IMR-90 (cell line): ENCODE measurements around the gene SH3BP2. TPM values are rescaled to one million over a fixed set of nuclear protein-coding genes. Genes with fewer than 3 reads are reported as not detected.

ENCODE experiments used
- ATAC-seq: fragments of 200-7000 bp; cut with Tn5 transposase; 2 replicates; pipeline ENCODE4 v1.9.1; 2020; ENCODE audit warnings: low read depth, mild to moderate bottlenecking, moderate library complexity
- BruUV-seq: library from RNA; stranded (reverse); fragments of 400-500 nt; replicated peaks from 2 replicates; lab custom pipeline; 2021; lab: Mats Ljungman, UMichigan
- CTCF ChIA-PET: fragments of 300-600 bp; formaldehyde crosslinking; extraction: SDS; loops from one replicate; lab custom pipeline; 2021; ENCODE audit warnings: antibody characterized with exemption; lab: Yijun Ruan, JAX
- POLR2A ChIA-PET: fragments of 300-600 bp; sonication (Branson Sonifier 250); formaldehyde crosslinking; loops from one replicate; lab custom pipeline; 2022; ENCODE audit warnings: antibody characterized with exemption; ENCODE audit not compliant: unreplicated experiment; lab: Charles Lee
- DNase-seq: peaks from one replicate; pipeline ENCODE4 v3.0.0; 2013
- H2AFZ ChIP-seq: replicated peaks from 2 replicates; pipeline ENCODE3; 2013; ENCODE audit warnings: low read length, mild to moderate bottlenecking; ENCODE audit not compliant: poor library complexity
- H2AK5ac ChIP-seq: 2 replicates; pipeline ENCODE4 v1.6.1; 2013; ENCODE audit warnings: low read depth, low read length, inconsistent platforms
- H2AK9ac ChIP-seq: replicated peaks from 2 replicates; pipeline ENCODE3; 2013; ENCODE audit warnings: mild to moderate bottlenecking, low read depth, low read length, moderate library complexity; ENCODE audit not compliant: poor library complexity
- H2BK120ac ChIP-seq: 2 replicates; pipeline ENCODE4 v1.6.1; 2013; ENCODE audit warnings: low read depth, low read length, inconsistent platforms
- H2BK15ac ChIP-seq: 3 replicates; pipeline ENCODE4 v1.6.1; 2013; ENCODE audit warnings: low read depth, low read length, inconsistent platforms
- H2BK20ac ChIP-seq: 2 replicates; pipeline ENCODE4 v1.6.1; 2013; ENCODE audit warnings: low read depth, mild to moderate bottlenecking, inconsistent platforms, low read length, moderate library complexity
- H2BK5ac ChIP-seq: 2 replicates; pipeline ENCODE4 v1.6.1; 2013; ENCODE audit warnings: mild to moderate bottlenecking, low read depth, low read length, inconsistent platforms; ENCODE audit not compliant: poor library complexity, severe bottlenecking
- H3K14ac ChIP-seq: replicated peaks from 2 replicates; pipeline ENCODE4 v1.6.1; 2013; ENCODE audit warnings: low read depth, low read length, inconsistent platforms
- H3K18ac ChIP-seq: 2 replicates; pipeline ENCODE4 v1.6.1; 2013; ENCODE audit warnings: low read depth, low read length, control low read depth
- H3K23ac ChIP-seq: 2 replicates; pipeline ENCODE4 v1.6.1; 2013; ENCODE audit warnings: low read depth, low read length, inconsistent platforms
- H3K27ac ChIP-seq: 2 replicates; pipeline ENCODE4 v1.5.1; 2013; ENCODE audit warnings: mild to moderate bottlenecking, control low read depth, low read length; ENCODE audit not compliant: insufficient read depth
- H3K27me3 ChIP-seq: 2 replicates; pipeline ENCODE4 v1.6.1; 2013; ENCODE audit warnings: low read length; ENCODE audit not compliant: control insufficient read depth, insufficient read depth
- H3K36me3 ChIP-seq: 2 replicates; pipeline ENCODE4 v1.6.1; 2013; ENCODE audit warnings: low read length, mixed read lengths; ENCODE audit not compliant: control insufficient read depth, insufficient read depth
- H3K4ac ChIP-seq: 2 replicates; pipeline ENCODE4 v1.6.1; 2013; ENCODE audit warnings: low read depth, low read length, inconsistent platforms
- H3K4me1 ChIP-seq: 2 replicates; pipeline ENCODE4 v1.6.1; 2013; ENCODE audit warnings: low read length, mixed read lengths; ENCODE audit not compliant: control insufficient read depth, insufficient read depth
- H3K4me2 ChIP-seq: 2 replicates; pipeline ENCODE4 v1.6.1; 2013; ENCODE audit warnings: low read depth, mild to moderate bottlenecking, control low read depth, low read length, moderate library complexity
- H3K4me3 ChIP-seq: 2 replicates; pipeline ENCODE4 v1.5.1; 2013; ENCODE audit warnings: low read depth, mild to moderate bottlenecking, control low read depth, low read length, moderate library complexity; ENCODE audit not compliant: insufficient read depth
- H3K56ac ChIP-seq: 2 replicates; pipeline ENCODE4 v1.6.1; 2013; ENCODE audit warnings: low read length, inconsistent platforms; ENCODE audit not compliant: insufficient read depth; ENCODE audit errors: extremely low read depth
- H3K79me1 ChIP-seq, 2 experiments: 2 replicates each; pipeline ENCODE4 v1.6.1; 2013; ENCODE audit warnings: low read length in 2 of 2, inconsistent platforms in 1 of 2, low read depth in 1 of 2
- H3K9ac ChIP-seq: 2 replicates; pipeline ENCODE4 v1.6.1; 2013; ENCODE audit warnings: low read depth, low read length, control low read depth
- H3K9me1 ChIP-seq: 2 replicates; pipeline ENCODE4 v1.6.1; 2013; ENCODE audit warnings: low read length, inconsistent platforms; ENCODE audit not compliant: insufficient read depth
- H3K9me3 ChIP-seq: 2 replicates; pipeline ENCODE4 v1.6.1; 2013; ENCODE audit warnings: low read length; ENCODE audit not compliant: control insufficient read depth, insufficient read depth
- H4K20me1 ChIP-seq: 2 replicates; pipeline ENCODE4 v1.6.1; 2013; ENCODE audit warnings: low read length, inconsistent platforms; ENCODE audit not compliant: insufficient read depth
- H4K5ac ChIP-seq: 2 replicates; pipeline ENCODE4 v1.6.1; 2013; ENCODE audit warnings: mild to moderate bottlenecking, low read depth, low read length, control low read depth
- H4K8ac ChIP-seq, 2 experiments: 2 replicates each; pipeline ENCODE4 v1.6.1; 2013; ENCODE audit warnings: low read depth in 2 of 2, low read length in 2 of 2, control low read depth in 1 of 2, inconsistent platforms in 1 of 2
- H4K91ac ChIP-seq: 2 replicates; pipeline ENCODE4 v1.6.1; 2013; ENCODE audit warnings: low read depth, low read length, inconsistent platforms; ENCODE audit not compliant: insufficient read depth
- BHLHE40 ChIP-seq: fragments of 150-350 bp; IDR thresholded peaks from 2 replicates; pipeline ENCODE4 v1.6.1; 2016; ENCODE audit warnings: mild to moderate bottlenecking, low read depth, low read length
- CEBPB ChIP-seq: IDR thresholded peaks from 2 replicates; pipeline ENCODE4 v1.6.1; 2012; ENCODE audit warnings: low read depth, low read length, improper control_type of control experiment
- CHD1 ChIP-seq: IDR thresholded peaks from 2 replicates; pipeline ENCODE4 v1.6.1; 2012; ENCODE audit warnings: low read depth, low read length, improper control_type of control experiment
- ELK1 ChIP-seq: fragments of 150-350 bp; IDR thresholded peaks from 2 replicates; pipeline ENCODE4 v1.6.1; 2016; ENCODE audit warnings: low read depth, mild to moderate bottlenecking, low read length, moderate library complexity, borderline replicate concordance
- FOS ChIP-seq: fragments of 150-350 bp; IDR thresholded peaks from 2 replicates; pipeline ENCODE4 v1.6.1; 2016; ENCODE audit warnings: low read depth, low read length
- MAFK ChIP-seq: IDR thresholded peaks from 2 replicates; pipeline ENCODE4 v1.6.1; 2012; ENCODE audit warnings: low read depth, low read length, improper control_type of control experiment
- MAZ ChIP-seq: IDR thresholded peaks from 2 replicates; pipeline ENCODE4 v1.6.1; 2012; ENCODE audit warnings: low read depth, mild to moderate bottlenecking, low read length, improper control_type of control experiment, moderate library complexity, borderline replicate concordance
- MXI1 ChIP-seq: IDR thresholded peaks from 2 replicates; pipeline ENCODE4 v1.6.1; 2012; ENCODE audit warnings: low read depth, mild to moderate bottlenecking, low read length, moderate library complexity, borderline replicate concordance
- POLR2A ChIP-seq: IDR thresholded peaks from 2 replicates; pipeline ENCODE4 v1.6.1; 2012; ENCODE audit warnings: mild to moderate bottlenecking, low read depth, low read length
- RAD21 ChIP-seq: IDR thresholded peaks from 2 replicates; pipeline ENCODE4 v1.6.1; 2012; ENCODE audit warnings: low read length, improper control_type of control experiment
- RCOR1 ChIP-seq: IDR thresholded peaks from 2 replicates; pipeline ENCODE4 v1.6.1; 2012; ENCODE audit warnings: mild to moderate bottlenecking, low read length, improper control_type of control experiment; ENCODE audit not compliant: insufficient replicate concordance
- SMC3 ChIP-seq: fragments of 150-350 bp; IDR thresholded peaks from 2 replicates; pipeline ENCODE4 v1.6.1; 2016; ENCODE audit warnings: low read depth, mild to moderate bottlenecking, antibody characterized with exemption, low read length, moderate library complexity
- USF2 ChIP-seq: fragments of 150-350 bp; IDR thresholded peaks from 2 replicates; pipeline ENCODE4 v1.6.1; 2017; ENCODE audit warnings: mild to moderate bottlenecking, antibody characterized with exemption, low read length, low read depth
- WGBS, 2 experiments: methylation state at CpG; one replicate each; pipeline versions ENCODE4 v1.1.5 to v1.1.7; 2013; ENCODE audit warnings: missing lambda C conversion rate in 2 of 2; ENCODE audit not compliant: insufficient read length in 1 of 2; ENCODE audit errors: extremely low coverage in 2 of 2; 5-methylcytosine and 5-hydroxymethylcytosine counted together
- dilution Hi-C: fragments of 300-500 bp; cut with HindIII; formaldehyde crosslinking; loops from one replicate; pipeline ENCODE4 v1.14.3; 2018; ENCODE audit warnings: low sequenced_read_pairs; ENCODE audit not compliant: unreplicated experiment
- in situ Hi-C: fragments of 300-500 bp; cut with MboI; formaldehyde crosslinking; loops from 3 replicates; pipeline ENCODE4 v1.14.3; 2019; ENCODE audit warnings: low sequenced_read_pairs, inconsistent platforms, mixed read lengths
- intact Hi-C: fragments of 100-400 bp; cut with micrococcal nuclease; formaldehyde crosslinking; loops from 2 replicates; pipeline ENCODE4 v1.10.0; 2022
- polyA plus RNA-seq, 3 experiments: library from polyadenylated mRNA; depleted of rRNA; stranded (reverse); fragments of >200 nt; gene quantifications; 2 replicates each; pipeline ENCODE4 v1.2.3, GENCODE V29; 2012; ENCODE audit warnings: low replicate concordance in 1 of 3
- total RNA-seq: library from RNA; depleted of rRNA; stranded (reverse); fragments of >200 nt; gene quantifications from 2 replicates; pipeline ENCODE4 v1.2.3, GENCODE V29; 2012
- TF ChIP-seq, protein P1 (sequence below): conservative IDR thresholded peaks from 2 replicates; pipeline ENCODE4 v1.5.1; 2012; ENCODE audit warnings: mild to moderate bottlenecking, low read depth, low read length, improper control_type of control experiment

SH3BP2 gene
- total and polyA plus RNA-seq, 2 of the 4 experiments (the other 2 are of a cell fraction): 9.0 to 37.2 TPM

GRCh38 chr4:2783790-2784189 lies 9.1 kb upstream of the SH3BP2 start:
- Histone ChIP-seq H2AK9ac (no peak overlapping the region), H3K18ac (no peak overlapping the region), H3K4me2 (no peak overlapping the region), H3K9ac (no peak overlapping the region), H2BK15ac (no peak overlapping the region), H3K4me3 (no peak overlapping the region), H2AK5ac (no peak overlapping the region), H4K5ac (no peak overlapping the region), H4K91ac (no peak overlapping the region), H2AFZ (no peak overlapping the region), H3K14ac (no peak overlapping the region), H3K27ac (no peak overlapping the region), H3K4ac (no peak overlapping the region), H3K23ac (no peak overlapping the region), H2BK5ac (no peak overlapping the region), H3K79me1 (no peaks in the 10 kb centered on the region), H3K56ac (no peak overlapping the region), H4K20me1 (no peaks in the 10 kb centered on the region), H3K9me3 (peaks cover 11% of the 10 kb centered on the region), H2BK20ac (no peak overlapping the region), H3K9me1 (no peaks in the 10 kb centered on the region), H3K36me3 (no peaks in the 10 kb centered on the region), H4K8ac (no peak overlapping the region), H2BK120ac (no peak overlapping the region), H3K27me3 (peaks cover 4% of the 10 kb centered on the region), H3K4me1 (peaks cover 2% of the 10 kb centered on the region; the same call in 1 of the 2 replicates)
- in situ Hi-C loops (no loop called here), dilution Hi-C loops (no loop called here), intact Hi-C loops (no loop called here)
- no CpG with 5 or more reads among the region's 4 CpGs for WGBS, 2 experiments
- no TSS peak for BruUV-seq
- CTCF ChIA-PET: no interaction called here
- ATAC-seq: no peak
- TF ChIP-seq BHLHE40 (no peak), CEBPB (no peak), FOS (no peak), MAFK (no peak), USF2 (no peak), CHD1 (no peak), ELK1 (no peak), POLR2A (no peak), RAD21 (no peak), RCOR1 (no peak), MXI1 (no peak), MAZ (no peak), SMC3 (no peak)
- TF ChIP-seq, protein P1, sequence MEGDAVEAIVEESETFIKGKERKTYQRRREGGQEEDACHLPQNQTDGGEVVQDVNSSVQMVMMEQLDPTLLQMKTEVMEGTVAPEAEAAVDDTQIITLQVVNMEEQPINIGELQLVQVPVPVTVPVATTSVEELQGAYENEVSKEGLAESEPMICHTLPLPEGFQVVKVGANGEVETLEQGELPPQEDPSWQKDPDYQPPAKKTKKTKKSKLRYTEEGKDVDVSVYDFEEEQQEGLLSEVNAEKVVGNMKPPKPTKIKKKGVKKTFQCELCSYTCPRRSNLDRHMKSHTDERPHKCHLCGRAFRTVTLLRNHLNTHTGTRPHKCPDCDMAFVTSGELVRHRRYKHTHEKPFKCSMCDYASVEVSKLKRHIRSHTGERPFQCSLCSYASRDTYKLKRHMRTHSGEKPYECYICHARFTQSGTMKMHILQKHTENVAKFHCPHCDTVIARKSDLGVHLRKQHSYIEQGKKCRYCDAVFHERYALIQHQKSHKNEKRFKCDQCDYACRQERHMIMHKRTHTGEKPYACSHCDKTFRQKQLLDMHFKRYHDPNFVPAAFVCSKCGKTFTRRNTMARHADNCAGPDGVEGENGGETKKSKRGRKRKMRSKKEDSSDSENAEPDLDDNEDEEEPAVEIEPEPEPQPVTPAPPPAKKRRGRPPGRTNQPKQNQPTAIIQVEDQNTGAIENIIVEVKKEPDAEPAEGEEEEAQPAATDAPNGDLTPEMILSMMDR: no peak
- POLR2A ChIA-PET: no interaction called here
- DNase-seq: no peak
